Measurements from ENCODE around the gene GNB2. TPM values are rescaled to one million over a fixed set of nuclear protein-coding genes. Genes with fewer than 3 reads are reported as not detected.

GNB2 gene
- total and polyA plus RNA-seq, 2 of the 13 experiments (the other 11 are each of a cell fraction or from before 2014, with no cell fraction given), result 48.3 to 67.1 TPM

GRCh38 chr7:100706672-100707311, 33.3 kb downstream of the GNB2 start (continued):
- TF ChIP-seq PRDM4 (CRISPR knock-in tag; IDR thresholded peaks at IDR 0.05; ENCODE audit: borderline replicate concordance) (no peak), MIER2 (CRISPR knock-in tag; IDR thresholded peaks at IDR 0.05) (no peak), DPF2 (CRISPR knock-in tag; IDR thresholded peaks at IDR 0.05; ENCODE audit: borderline replicate concordance, low read depth) (no peak), DDIT3 (CRISPR knock-in tag; IDR thresholded peaks at IDR 0.05) (no peak), ZNF512 (CRISPR knock-in tag; IDR thresholded peaks at IDR 0.05) (no peak), PATZ1 (CRISPR knock-in tag; IDR thresholded peaks at IDR 0.05) (0 out of 2 replicates have a peak, but pooled peaks have one; percentile 20), GZF1 (CRISPR knock-in tag; IDR thresholded peaks at IDR 0.05) (no peak), EEA1 (CRISPR knock-in tag; IDR thresholded peaks at IDR 0.05; ENCODE audit: borderline replicate concordance) (no peak), ATF6 (CRISPR knock-in tag; conservative IDR thresholded peaks at IDR 0.05) (no peak), CBFB (CRISPR knock-in tag; IDR thresholded peaks at IDR 0.05) (no peak), ZNF264 (CRISPR knock-in tag; IDR thresholded peaks at IDR 0.05) (no peak), RFX3 (CRISPR knock-in tag; IDR thresholded peaks at IDR 0.05) (no peak), MZF1 (CRISPR knock-in tag; IDR thresholded peaks at IDR 0.05; ENCODE audit: borderline replicate concordance) (no peak), GABPA (IDR thresholded peaks at IDR 0.05; ENCODE audit: low read depth, low read length) (no peak), GABPA (CRISPR knock-in tag; IDR thresholded peaks at IDR 0.05; ENCODE audit: low read depth) (no peak), TRIM22 (IDR thresholded peaks at IDR 0.05) (no peak), RBAK (CRISPR knock-in tag; IDR thresholded peaks at IDR 0.05) (no peak), SIX1 (CRISPR knock-in tag; IDR thresholded peaks at IDR 0.05; ENCODE audit: borderline replicate concordance) (no peak), AGO2 (optimal IDR thresholded peaks at IDR 0.05; ENCODE audit: low read depth, low read length) (no peak), GTF2F1 (IDR thresholded peaks at IDR 0.05; ENCODE audit: low read length) (no peak)
